Activated T-helper 9 cell treated with anti-CD3 and anti-CD28 coated beads, Interleukin-2, amount 50 U/mL, for 16 hours (primary cell): ENCODE results near the gene AQP12A.
"Not testable (repeated sequence)": the region's sequence is repeated elsewhere in the genome, so short reads cannot be mapped to it uniquely, and the experiment has no call there.

Source experiments
- DNase-seq: peaks from one replicate; pipeline ENCODE4 v3.0.0-alpha.2; 2020; ENCODE audit warnings: low read depth

AQP12A gene

GRCh38 chr2:240662681-240663080 lies 29.0 kb upstream of the AQP12A start:
- no peak for DNase-seq

- DNase-seq = no peak
Observed at GRCh38 chr2:240663546-240664190, 28.0 kb upstream of the AQP12A start.

DNA sequence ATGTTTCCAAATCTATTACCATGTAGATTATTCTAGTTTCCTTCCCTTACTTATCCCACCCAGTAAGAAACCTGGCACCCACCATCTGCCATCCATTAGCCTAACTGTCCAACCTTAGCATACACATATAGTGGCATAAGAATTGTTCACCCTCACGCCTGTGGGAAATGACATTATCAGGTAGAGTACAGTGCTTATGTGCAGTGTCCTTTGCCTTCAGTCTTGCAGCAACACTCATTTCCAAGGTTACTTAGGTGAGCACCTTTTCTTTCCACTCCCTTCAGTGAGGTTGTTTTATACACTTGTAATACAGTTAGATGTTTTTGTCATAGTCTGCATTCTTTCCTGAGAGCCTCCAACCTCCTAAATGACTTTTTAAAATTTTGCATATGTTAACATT lies 27.0 kb upstream of the AQP12A start:
- DNase-seq = no peak

GRCh38 chr2:240670402-240670801 lies 21.3 kb upstream of the AQP12A start:
- DNase-seq = no peak

DNA sequence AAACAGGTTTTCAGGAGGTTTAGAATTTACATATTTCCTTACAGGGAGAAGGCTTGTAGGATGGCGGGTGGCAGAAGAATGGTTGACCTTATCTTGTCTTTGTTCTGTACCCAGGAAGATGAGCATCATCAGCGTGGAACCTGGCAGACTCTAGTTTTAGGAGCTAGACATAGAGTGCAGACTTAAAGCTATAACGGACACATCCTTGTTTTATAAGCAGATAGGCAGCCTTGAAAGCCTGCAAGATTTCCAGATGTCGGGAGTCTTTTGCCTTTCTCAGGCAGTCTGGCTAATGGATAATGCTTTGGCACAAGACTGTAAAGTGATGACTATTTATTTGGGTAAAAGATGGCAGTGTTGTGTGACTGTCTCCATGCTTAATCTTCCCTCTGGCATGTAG lies 20.7 kb upstream of the AQP12A start:
- no peak for DNase-seq

- DNase-seq = no peak
Observed at GRCh38 chr2:240672076-240672700, 19.5 kb upstream of the AQP12A start.

- DNase-seq = no peak
Observed at GRCh38 chr2:240672701-240673190, 18.9 kb upstream of the AQP12A start.

GRCh38 chr2:240674461-240675184 lies 17.0 kb upstream of the AQP12A start:
- DNase-seq = not testable (repeated sequence)

DNA sequence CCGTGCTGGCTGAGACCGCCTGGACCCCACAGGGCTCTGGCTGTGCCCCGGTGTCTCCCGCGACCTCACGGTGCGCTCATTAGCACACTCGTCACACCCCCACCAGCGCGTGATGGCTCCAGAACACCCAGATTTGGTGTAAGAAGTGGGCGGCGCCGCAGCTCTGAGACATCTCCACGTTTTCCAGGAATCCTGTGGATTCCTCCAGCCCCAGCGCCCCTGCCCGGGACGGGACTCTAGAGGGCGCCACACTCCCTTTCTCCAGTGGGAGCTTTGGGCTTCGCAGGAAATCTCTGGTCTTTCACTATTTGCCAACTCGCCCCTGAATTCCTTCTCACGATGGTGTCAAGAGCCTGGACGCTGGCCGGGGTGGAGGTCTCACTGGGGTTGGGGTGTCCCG lies 16.3 kb upstream of the AQP12A start:
- not testable (repeated sequence) for DNase-seq

DNA sequence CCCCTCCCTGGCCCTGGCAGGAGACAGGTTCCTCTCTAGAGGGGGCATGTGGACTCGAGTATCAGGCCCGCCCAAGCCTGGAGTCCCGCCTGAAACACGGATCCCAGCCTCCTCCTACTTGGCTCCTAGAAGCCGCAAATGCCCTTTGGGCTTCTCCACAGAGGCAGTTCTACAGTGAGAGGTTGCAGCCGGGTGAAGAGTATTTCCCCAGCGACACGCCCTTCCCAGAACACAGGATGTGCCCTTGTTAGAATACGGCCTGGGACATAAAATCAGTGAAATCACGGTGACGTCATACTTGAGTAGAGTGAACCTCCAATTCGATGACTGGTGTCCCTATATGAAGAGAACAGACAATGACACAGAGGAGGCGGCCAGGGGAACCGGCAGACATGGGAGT lies 13.6 kb upstream of the AQP12A start:
- not testable (repeated sequence) for DNase-seq

- not testable (repeated sequence) for DNase-seq
Observed at GRCh38 chr2:240678909-240679308, 12.8 kb upstream of the AQP12A start.

DNA sequence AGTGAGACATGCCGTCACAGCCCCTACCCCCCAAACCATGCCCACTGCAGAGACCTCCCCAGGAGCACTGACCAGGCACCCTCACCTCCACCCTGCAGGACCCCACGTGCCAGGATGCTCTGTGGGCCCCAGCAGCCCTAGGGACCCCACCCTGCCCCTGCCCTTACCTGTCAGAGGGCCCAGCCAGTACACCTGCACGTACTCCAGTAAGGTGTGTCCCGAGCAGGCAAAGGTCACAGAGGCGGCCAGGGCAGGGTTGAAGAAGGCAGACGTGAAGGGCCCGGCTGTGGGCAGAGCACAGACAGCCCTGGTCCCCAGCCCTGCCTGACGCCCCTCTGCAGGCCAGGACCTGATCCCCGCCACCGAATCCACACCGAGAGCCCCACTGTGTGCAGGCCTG lies 11.5 kb upstream of the AQP12A start:
- not testable (repeated sequence) for DNase-seq

- DNase-seq = not testable (repeated sequence)
Observed at GRCh38 chr2:240682431-240683224, 9.0 kb upstream of the AQP12A start, which contains the start of gene AQP12B. Gene AQP12B, minus strand, starts transcription at chr2:240682885. Its CDS starts 48 bp downstream, at chr2:240682837.

DNA sequence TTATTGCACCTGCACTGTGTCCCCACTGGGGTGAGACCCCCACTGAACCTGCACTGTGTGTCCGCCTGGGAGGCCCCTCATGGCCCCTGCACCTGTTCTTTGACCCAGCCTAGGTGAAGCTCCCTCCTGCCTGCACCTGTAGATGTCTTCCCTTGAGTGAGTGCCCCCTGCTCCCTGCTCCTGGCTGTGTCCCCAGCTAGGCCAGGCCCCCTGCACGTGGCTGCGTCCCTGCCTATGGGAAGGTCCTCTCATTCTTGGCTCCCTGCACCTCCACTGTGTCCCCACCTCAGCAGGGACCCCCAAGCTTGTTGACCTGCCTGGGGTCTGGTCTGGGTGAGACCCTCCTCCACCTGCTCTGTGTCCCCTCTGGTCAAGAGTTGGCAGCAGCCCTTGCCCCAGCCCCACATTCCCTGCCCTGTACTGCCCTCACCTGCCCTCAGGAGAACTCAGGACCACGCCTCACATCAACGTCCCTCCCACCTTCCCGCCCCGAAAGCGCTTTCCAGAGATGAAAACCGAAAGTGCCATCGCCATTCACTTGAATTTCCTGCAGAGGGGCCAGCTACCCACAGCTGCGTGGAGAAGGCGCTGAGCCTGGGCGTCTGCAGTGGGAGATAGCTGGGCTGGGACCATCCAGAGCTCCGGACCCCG lies 8.2 kb upstream of the AQP12A start:
- not testable (repeated sequence) for DNase-seq

GRCh38 chr2:240683980-240684728 lies 7.5 kb upstream of the AQP12A start:
- not testable (repeated sequence) for DNase-seq

- DNase-seq = no peak
Observed at GRCh38 chr2:240685771-240686371, 5.8 kb upstream of the AQP12A start.

DNA sequence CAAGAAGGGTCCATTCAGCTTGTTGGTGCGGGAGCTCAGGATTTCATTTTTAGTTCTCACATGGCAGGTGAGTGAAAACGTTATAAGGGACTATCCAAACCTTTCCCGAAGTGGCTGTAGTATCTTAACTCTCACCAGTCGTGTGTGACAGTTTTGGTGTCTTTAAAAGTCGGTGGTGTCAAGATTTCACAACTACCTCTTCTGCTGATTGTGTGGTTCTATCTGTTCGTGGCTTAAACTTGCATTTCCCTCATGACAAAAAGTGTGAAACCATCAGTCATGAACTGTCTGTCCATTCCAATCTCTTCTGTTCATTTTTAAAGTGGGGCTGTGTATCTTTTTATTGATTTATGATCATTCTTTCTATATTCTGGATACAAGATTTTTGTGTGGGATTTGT lies 5.2 kb upstream of the AQP12A start:
- no peak for DNase-seq

DNA sequence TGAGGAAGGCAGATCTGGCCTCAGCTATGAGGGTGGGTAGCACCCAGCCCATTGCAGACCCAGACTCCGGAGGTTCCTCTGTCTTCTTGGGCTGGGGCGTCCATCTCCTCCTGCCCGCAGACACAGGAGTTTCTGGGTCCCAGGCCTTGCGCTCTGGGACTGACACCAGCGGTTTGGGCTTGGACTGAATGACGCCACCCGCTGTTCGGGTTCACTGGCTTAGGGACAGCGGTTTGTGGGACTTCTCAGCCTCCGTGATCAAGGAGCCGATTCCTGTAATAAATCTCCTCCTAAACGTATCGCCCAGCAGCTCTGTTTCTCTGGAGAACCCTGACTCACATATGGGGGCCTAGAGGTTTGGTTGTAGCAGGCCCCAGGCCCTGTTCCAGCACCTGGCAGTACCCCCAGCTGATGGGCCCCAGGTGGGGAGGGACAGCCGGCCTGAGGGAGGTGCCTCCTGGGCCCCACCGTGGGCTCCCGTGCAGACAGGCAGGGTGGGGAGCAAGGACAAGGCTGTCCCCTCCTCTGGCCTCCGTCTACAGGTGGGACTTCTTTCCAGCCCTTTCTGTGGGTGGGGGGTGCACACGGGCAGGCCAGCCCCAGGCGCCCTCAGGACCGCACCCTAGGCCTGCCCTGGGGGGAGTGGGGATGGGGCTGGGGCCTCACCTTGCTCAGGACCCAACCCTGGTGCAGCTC lies 4.5 kb upstream of the AQP12A start:
- DNase-seq = no peak

- DNase-seq = no peak
Observed at GRCh38 chr2:240687741-240688552, 3.7 kb upstream of the AQP12A start.
